Measurements from ENCODE around the gene FAP. TPM values are rescaled to one million over a fixed set of nuclear protein-coding genes. Genes with fewer than 3 reads are reported as not detected.
A peak's percentile ranks its signal among the peaks of the same experiment; 100 is the strongest.

The FAP gene
- total RNA-seq, 1 experiment from 2014 or later, result not detected

- Mint-ChIP-seq H3K27ac (no peak overlapping the region), H3K4me3 (no peak overlapping the region), H3K36me3 (no peaks in the 10 kb centered on the region), H3K27me3 (ENCODE audit: low read depth) (no peaks in the 10 kb centered on the region), H3K4me1 (peaks cover 14% of the 10 kb centered on the region), H3K9me3 (no peaks in the 10 kb centered on the region)
- CTCF ChIA-PET, result interaction anchor here (1.4 kb wide), 1 partner anchor 71 kb away, joined by 7 read pairs; no protein-coding TSS in a partner anchor
- DNase-seq (ENCODE audit: low spot score) (no peak), ATAC-seq (no peak)
- POLR2A ChIA-PET, result no interaction called here
- TF ChIP-seq ZNF263 (CRISPR knock-in tag; IDR thresholded peaks at IDR 0.05; ENCODE audit: low read depth) (no peak), NR2C2 (CRISPR knock-in tag; IDR thresholded peaks at IDR 0.05) (no peak), ZNF423 (CRISPR knock-in tag; IDR thresholded peaks at IDR 0.05) (no peak), PRDM15 (CRISPR knock-in tag; IDR thresholded peaks at IDR 0.05) (no peak), CDX4 (CRISPR knock-in tag; IDR thresholded peaks at IDR 0.05; ENCODE audit: borderline replicate concordance) (no peak), JUN (CRISPR knock-in tag; IDR thresholded peaks at IDR 0.05) (no peak), ETV6 (CRISPR knock-in tag; IDR thresholded peaks at IDR 0.05) (no peak), PREB (CRISPR knock-in tag; IDR thresholded peaks at IDR 0.05; ENCODE audit: borderline replicate concordance) (no peak), E2F5 (CRISPR knock-in tag; IDR thresholded peaks at IDR 0.05) (no peak), ZNF317 (CRISPR knock-in tag; IDR thresholded peaks at IDR 0.05; ENCODE audit: borderline replicate concordance, low read depth) (no peak)
Observed at GRCh38 chr2:162226836-162227235, 16.4 kb downstream of the FAP start.

- Mint-ChIP-seq H3K27ac (peak overlapping the region; percentile 73; the same call in 1 of the 2 replicates), H3K9me3 (no peaks in the 10 kb centered on the region), H3K4me1 (peaks cover 18% of the 10 kb centered on the region), H3K36me3 (no peaks in the 10 kb centered on the region), H3K27me3 (ENCODE audit: low read depth) (no peaks in the 10 kb centered on the region), H3K4me3 (no peak overlapping the region)
- DNase-seq (ENCODE audit: low spot score), result peak; percentile 90
- POLR2A ChIA-PET, result no interaction called here
- CTCF ChIA-PET, result interaction anchor here (0.8 to 4.2 kb wide), 11 partner anchors 14 to 98 kb away, joined by 3 to 107 read pairs (median 4); partner anchors contain the start of gene IFIH1
- peak; percentile 98 for ATAC-seq
- TF ChIP-seq EMX1 (CRISPR knock-in tag; IDR thresholded peaks at IDR 0.05), result 0 out of 2 replicates have a peak, but pooled peaks have one; percentile 28
- TF ChIP-seq CTCF (IDR thresholded peaks at IDR 0.05), result peak; percentile 83
- TF ChIP-seq FOXP4 (CRISPR knock-in tag; IDR thresholded peaks at IDR 0.05), result no peak
- TF ChIP-seq ZNF232 (CRISPR knock-in tag; IDR thresholded peaks at IDR 0.05), result no peak
- TF ChIP-seq STAT6 (CRISPR knock-in tag; conservative IDR thresholded peaks at IDR 0.05; ENCODE audit: low read depth), result no peak
- TF ChIP-seq ZBTB43 (CRISPR knock-in tag; IDR thresholded peaks at IDR 0.05), result no peak
- TF ChIP-seq NR2C2 (CRISPR knock-in tag; IDR thresholded peaks at IDR 0.05), result no peak
Observed at GRCh38 chr2:162221064-162221463, 22.2 kb downstream of the FAP start.

Measured in WTC11 (cell line).